Glutamatergic neuron (in vitro differentiated cells): ENCODE data around the gene GARIN5A. TPM values are rescaled to one million over a fixed set of nuclear protein-coding genes. Genes with fewer than 3 reads are reported as not detected.

Experiments used
- DNase-seq: peaks from one replicate; pipeline ENCODE4 v3.0.0; 2022
- H3K27ac Mint-ChIP-seq: one replicate; pipeline ENCODE4 v1.8.0; 2020; ENCODE audit warnings: mild to moderate bottlenecking, mixed read lengths, inconsistent platforms; ENCODE audit not compliant: unreplicated experiment
- H3K27me3 Mint-ChIP-seq: one replicate; pipeline ENCODE4 v1.8.0; 2020; ENCODE audit warnings: mild to moderate bottlenecking, moderate library complexity, mixed read lengths, inconsistent platforms; ENCODE audit not compliant: unreplicated experiment
- H3K36me3 Mint-ChIP-seq: one replicate; pipeline ENCODE4 v1.8.0; 2020; ENCODE audit warnings: mild to moderate bottlenecking, mixed read lengths, inconsistent platforms; ENCODE audit not compliant: unreplicated experiment
- H3K4me1 Mint-ChIP-seq: one replicate; pipeline ENCODE4 v1.8.0; 2020; ENCODE audit warnings: mild to moderate bottlenecking, low read depth, mixed read lengths, inconsistent platforms; ENCODE audit not compliant: unreplicated experiment
- H3K4me3 Mint-ChIP-seq: one replicate; pipeline ENCODE4 v1.8.0; 2020; ENCODE audit warnings: mild to moderate bottlenecking, mixed read lengths, inconsistent platforms; ENCODE audit not compliant: unreplicated experiment
- H3K9me3 Mint-ChIP-seq: one replicate; pipeline ENCODE4 v1.8.0; 2020; ENCODE audit warnings: mild to moderate bottlenecking, moderate library complexity, mixed read lengths, inconsistent platforms; ENCODE audit not compliant: unreplicated experiment
- total RNA-seq: library from RNA; stranded (reverse); fragmentation: NEBNext Ultra II Directional; extraction: Animal tissue kit (Norgen Biotek cat#: 25700); gene quantifications from one replicate; pipeline ENCODE4 v1.2.1, GENCODE V29; 2021; ENCODE audit not compliant: unreplicated experiment
- TF ChIP-seq, protein P1 (sequence below): fragments of 200-600 bp; sonication (generic); IDR thresholded peaks from one replicate; pipeline ENCODE4 v1.5.0; 2021; ENCODE audit not compliant: partially characterized antibody, unreplicated experiment

Gene GARIN5A
- total RNA-seq, 1 donor from 2014 or later = 5.2 TPM

DNA sequence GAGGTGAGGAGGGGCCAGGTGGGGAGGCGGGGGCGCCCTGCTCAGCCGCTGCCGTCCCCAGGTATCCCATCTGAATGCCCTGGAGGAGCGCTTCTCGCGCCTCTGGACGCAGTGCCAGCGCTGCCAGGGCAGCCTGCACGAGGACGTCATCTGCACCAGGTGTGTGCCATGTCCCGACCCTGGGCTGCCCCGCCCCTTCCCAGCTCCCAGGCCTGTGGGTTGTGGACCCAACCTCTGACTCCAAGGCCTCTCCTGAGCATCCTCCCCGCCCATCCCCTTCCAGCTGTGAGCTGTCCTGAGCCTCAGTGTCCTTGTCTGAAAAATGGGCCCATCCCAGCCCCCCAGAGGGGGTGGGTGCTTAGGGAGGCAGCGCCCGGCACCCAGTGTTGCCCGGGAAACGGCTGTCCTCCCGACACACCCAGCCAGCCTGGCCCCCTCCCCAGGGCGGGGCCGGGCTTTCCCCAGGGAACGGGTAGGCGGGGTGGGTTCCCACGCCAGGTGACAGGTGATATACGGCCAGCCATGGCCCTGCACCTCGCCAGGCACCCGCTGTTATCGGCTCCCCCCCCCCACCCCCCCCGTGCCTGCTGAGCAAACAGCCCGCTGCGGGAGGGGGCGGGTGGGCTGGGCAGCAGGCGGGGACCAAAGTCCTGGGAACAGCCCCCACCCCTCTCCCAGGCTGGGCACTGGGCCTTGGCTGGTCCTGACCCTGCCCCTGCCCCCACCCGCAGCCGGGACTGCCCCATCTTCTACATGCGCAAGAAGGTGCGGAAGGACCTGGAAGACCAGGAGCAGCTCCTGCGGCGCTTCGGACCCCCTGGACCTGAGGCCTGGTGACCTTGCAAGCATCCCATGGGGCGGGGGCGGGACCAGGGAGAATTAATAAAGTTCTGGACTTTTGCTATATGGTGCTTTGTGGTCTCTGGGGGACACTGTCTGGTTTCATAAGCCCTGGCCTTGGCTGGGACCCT, 59.3 kb downstream of the GARIN5A start:
- no peak overlapping the region for H3K4me3 Mint-ChIP-seq
- DNase-seq = no peak
- H3K9me3 Mint-ChIP-seq = peaks cover 10% of the 10 kb centered on the region
- TF ChIP-seq, protein P1, sequence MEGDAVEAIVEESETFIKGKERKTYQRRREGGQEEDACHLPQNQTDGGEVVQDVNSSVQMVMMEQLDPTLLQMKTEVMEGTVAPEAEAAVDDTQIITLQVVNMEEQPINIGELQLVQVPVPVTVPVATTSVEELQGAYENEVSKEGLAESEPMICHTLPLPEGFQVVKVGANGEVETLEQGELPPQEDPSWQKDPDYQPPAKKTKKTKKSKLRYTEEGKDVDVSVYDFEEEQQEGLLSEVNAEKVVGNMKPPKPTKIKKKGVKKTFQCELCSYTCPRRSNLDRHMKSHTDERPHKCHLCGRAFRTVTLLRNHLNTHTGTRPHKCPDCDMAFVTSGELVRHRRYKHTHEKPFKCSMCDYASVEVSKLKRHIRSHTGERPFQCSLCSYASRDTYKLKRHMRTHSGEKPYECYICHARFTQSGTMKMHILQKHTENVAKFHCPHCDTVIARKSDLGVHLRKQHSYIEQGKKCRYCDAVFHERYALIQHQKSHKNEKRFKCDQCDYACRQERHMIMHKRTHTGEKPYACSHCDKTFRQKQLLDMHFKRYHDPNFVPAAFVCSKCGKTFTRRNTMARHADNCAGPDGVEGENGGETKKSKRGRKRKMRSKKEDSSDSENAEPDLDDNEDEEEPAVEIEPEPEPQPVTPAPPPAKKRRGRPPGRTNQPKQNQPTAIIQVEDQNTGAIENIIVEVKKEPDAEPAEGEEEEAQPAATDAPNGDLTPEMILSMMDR = no peak
- peaks cover 8% of the 10 kb centered on the region for H3K4me1 Mint-ChIP-seq
- H3K27ac Mint-ChIP-seq = no peak overlapping the region
- H3K27me3 Mint-ChIP-seq = peaks cover 8% of the 10 kb centered on the region
- H3K36me3 Mint-ChIP-seq = no peaks in the 10 kb centered on the region

Other genes starting within 250 kb of the GARIN5A start
- gene KCNC3, start 147.5 kb downstream of the GARIN5A start, total RNA-seq = 10.6 TPM
- 0.88 TPM for gene NAPSA, start 111.2 kb downstream of the GARIN5A start, total RNA-seq
- 28.3 TPM for gene NR1H2, start 100.4 kb downstream of the GARIN5A start, total RNA-seq
- gene POLD1, start 92.5 kb downstream of the GARIN5A start, total RNA-seq = 38.9 TPM
- gene SPIB, start 57.9 kb downstream of the GARIN5A start, total RNA-seq = 2.7 TPM
- gene MYBPC2, start 44.0 kb downstream of the GARIN5A start, total RNA-seq = 0.61 TPM
- gene EMC10, start 341 bp downstream of the GARIN5A start, total RNA-seq = 98.8 TPM
- 19.1 TPM for gene JOSD2, start 34.3 kb upstream of the GARIN5A start, total RNA-seq
- not detected for gene ASPDH, start 37.1 kb upstream of the GARIN5A start, total RNA-seq
- 28.5 TPM for gene LRRC4B, start 91.6 kb upstream of the GARIN5A start, total RNA-seq
- 15.6 TPM for gene SYT3, start 163.0 kb upstream of the GARIN5A start, total RNA-seq
- 10.4 TPM for gene C19orf81, start 172.6 kb upstream of the GARIN5A start, total RNA-seq
- 19.0 TPM for gene SHANK1, start 243.0 kb upstream of the GARIN5A start, total RNA-seq
- 4.0 TPM for gene CLEC11A, start 246.5 kb upstream of the GARIN5A start, total RNA-seq